Karpas-422 (cell line): Measurements from ENCODE around the gene OR11A1. TPM values are rescaled to one million over a fixed set of nuclear protein-coding genes. Genes with fewer than 3 reads are reported as not detected.

Experiments
- DNase-seq: peaks from one replicate; pipeline ENCODE4 v3.0.0-alpha.2; 2015
- H2AFZ ChIP-seq: fragments of 200-600 bp; sonication (generic); 2 replicates; pipeline ENCODE4 v1.6.1; 2014; ENCODE audit warnings: antibody characterized with exemption, low read length, mixed read lengths
- H3K27ac ChIP-seq: fragments of 200-600 bp; sonication (generic); 2 replicates; pipeline ENCODE4 v1.5.1; 2014; ENCODE audit warnings: mild to moderate bottlenecking, low read length, moderate library complexity
- H3K27me3 ChIP-seq: fragments of 200-600 bp; sonication (generic); 2 replicates; pipeline ENCODE4 v1.6.1; 2014; ENCODE audit warnings: low read length, mixed read lengths
- H3K36me3 ChIP-seq: fragments of 200-600 bp; sonication (generic); 2 replicates; pipeline ENCODE4 v1.6.1; 2014; ENCODE audit warnings: low read length, mixed read lengths; ENCODE audit not compliant: insufficient read depth
- H3K4me1 ChIP-seq: fragments of 200-600 bp; sonication (generic); 2 replicates; pipeline ENCODE4 v1.6.1; 2014; ENCODE audit warnings: mild to moderate bottlenecking, low read length, mixed read lengths
- H3K4me2 ChIP-seq: fragments of 200-600 bp; sonication (generic); 2 replicates; pipeline ENCODE4 v1.6.1; 2014; ENCODE audit warnings: low read length, low read depth, mild to moderate bottlenecking; ENCODE audit not compliant: poor library complexity, severe bottlenecking
- H3K4me3 ChIP-seq: fragments of 200-600 bp; sonication (generic); 2 replicates; pipeline ENCODE4 v1.5.1; 2014; ENCODE audit warnings: mild to moderate bottlenecking, antibody characterized with exemption, low read length, mixed read lengths
- H3K79me2 ChIP-seq: fragments of 200-600 bp; sonication (generic); 2 replicates; pipeline ENCODE4 v1.6.1; 2014; ENCODE audit warnings: mild to moderate bottlenecking, low read length, mixed read lengths
- H3K9ac ChIP-seq: fragments of 200-600 bp; sonication (generic); 2 replicates; pipeline ENCODE4 v1.6.0; 2014; ENCODE audit warnings: low read length
- H3K9me2 ChIP-seq: fragments of 200-600 bp; sonication (generic), shearing (Covaris generic); replicated peaks from 2 replicates; pipeline ENCODE4 v1.6.0; 2014; ENCODE audit warnings: mild to moderate bottlenecking, low read length, moderate library complexity; ENCODE audit not compliant: insufficient read depth
- H3K9me3 ChIP-seq: fragments of 300-700, 200-600 bp; sonication (generic); 2 replicates; pipeline ENCODE4 v1.6.1; 2014; ENCODE audit warnings: low read length, mixed read lengths
- H4K20me1 ChIP-seq: fragments of 200-600 bp; sonication (generic); 2 replicates; pipeline ENCODE4 v1.6.1; 2014; ENCODE audit warnings: mild to moderate bottlenecking, antibody characterized with exemption, low read length, low read depth; ENCODE audit not compliant: insufficient read depth
- total RNA-seq: library from RNA; depleted of rRNA; stranded (reverse); fragments of >200 nt; shearing (Covaris generic); gene quantifications from 2 replicates; pipeline ENCODE4 v1.2.3, GENCODE V29; 2014; ENCODE audit warnings: low replicate concordance

Gene OR11A1
- total RNA-seq, 1 experiment from 2014 or later: not detected

DNA sequence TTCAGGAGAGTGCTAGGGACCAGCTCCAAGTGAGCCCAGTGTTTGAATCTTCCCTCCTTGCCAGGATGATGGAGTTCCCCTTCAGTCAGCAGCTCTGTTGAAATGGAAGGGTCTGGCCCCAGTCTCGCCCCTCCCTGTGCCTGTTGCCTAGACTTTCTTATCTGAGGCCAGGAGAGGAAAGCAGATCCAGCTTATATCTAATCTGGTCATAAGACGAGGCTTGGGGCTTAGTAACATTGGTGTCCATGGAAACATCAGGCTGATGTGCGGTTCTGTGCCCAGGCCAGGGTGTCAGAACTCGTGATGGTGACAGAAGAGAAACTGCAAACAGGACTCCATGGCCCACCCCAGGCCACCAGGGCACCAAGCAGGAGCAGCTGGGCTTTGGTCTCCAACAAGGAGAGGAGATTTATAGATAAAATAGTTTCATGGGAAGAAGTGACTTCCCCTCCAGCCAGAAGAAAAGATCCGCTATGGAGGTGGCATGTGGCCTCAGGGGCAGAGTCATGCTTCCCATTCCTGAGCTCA is 21.1 kb upstream of the OR11A1 start:
- Histone ChIP-seq H3K4me2 (no peak overlapping the region), H3K9me2 (no peaks in the 10 kb centered on the region), H4K20me1 (no peaks in the 10 kb centered on the region), H3K79me2 (no peaks in the 10 kb centered on the region), H3K36me3 (no peaks in the 10 kb centered on the region), H3K4me3 (no peak overlapping the region), H2AFZ (no peak overlapping the region), H3K27ac (no peak overlapping the region), H3K27me3 (no peaks in the 10 kb centered on the region), H3K9ac (no peak overlapping the region), H3K4me1 (no peaks in the 10 kb centered on the region), H3K9me3 (no peaks in the 10 kb centered on the region)
- no peak for DNase-seq

DNA sequence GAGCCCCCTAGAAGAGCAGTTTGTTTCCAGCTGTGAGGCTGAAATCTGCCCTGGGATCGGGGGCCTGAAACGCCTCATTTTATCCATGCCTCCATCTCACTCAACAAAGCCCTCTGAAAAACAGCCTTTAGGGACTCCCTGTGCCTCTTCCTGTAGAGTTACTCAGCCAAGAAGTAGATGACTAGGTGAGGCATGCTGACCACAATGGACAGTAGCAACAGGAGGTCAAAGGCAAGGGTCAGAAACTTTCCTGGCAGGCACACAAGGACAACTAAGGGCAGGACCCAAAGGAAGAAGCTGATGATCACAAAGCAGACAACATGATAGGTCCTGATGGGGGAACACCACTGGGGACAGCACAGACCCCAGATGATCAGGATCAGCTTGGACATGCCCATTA is 18.1 kb upstream of the OR11A1 start:
- Histone ChIP-seq H2AFZ (no peak overlapping the region), H3K36me3 (no peaks in the 10 kb centered on the region), H3K4me2 (no peak overlapping the region), H3K27ac (no peak overlapping the region), H4K20me1 (no peaks in the 10 kb centered on the region), H3K79me2 (no peaks in the 10 kb centered on the region), H3K9me3 (no peaks in the 10 kb centered on the region), H3K9me2 (no peaks in the 10 kb centered on the region), H3K27me3 (no peaks in the 10 kb centered on the region), H3K4me3 (no peak overlapping the region), H3K9ac (no peak overlapping the region), H3K4me1 (no peaks in the 10 kb centered on the region)
- DNase-seq: no peak

DNA sequence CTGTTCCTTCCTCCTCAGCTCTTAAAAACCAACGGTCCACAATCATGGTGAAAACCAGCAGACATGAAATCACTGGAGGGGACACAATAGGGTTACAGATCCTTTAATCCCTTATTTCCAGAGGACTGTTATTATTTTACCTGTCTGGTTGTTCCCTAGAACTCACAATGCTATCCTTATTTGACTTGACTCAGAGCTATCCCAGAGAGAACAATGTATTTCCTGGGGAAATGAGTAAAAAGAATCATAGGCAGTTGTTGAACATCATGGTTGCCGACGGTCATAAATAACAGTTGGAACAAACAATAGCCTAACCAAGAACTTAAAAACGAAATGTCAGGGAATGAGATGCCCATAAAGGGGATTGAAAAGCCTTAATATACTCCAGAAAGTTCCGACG is 9.4 kb upstream of the OR11A1 start:
- Histone ChIP-seq H2AFZ (no peak overlapping the region; the same call in 1 of the 2 replicates), H3K9me3 (no peaks in the 10 kb centered on the region), H3K9ac (no peak overlapping the region), H3K4me2 (no peak overlapping the region), H3K79me2 (no peaks in the 10 kb centered on the region), H3K9me2 (no peaks in the 10 kb centered on the region), H3K27ac (no peak overlapping the region), H3K4me3 (no peak overlapping the region), H3K4me1 (peaks cover 12% of the 10 kb centered on the region), H3K27me3 (no peaks in the 10 kb centered on the region), H3K36me3 (no peaks in the 10 kb centered on the region), H4K20me1 (no peaks in the 10 kb centered on the region)
- no peak for DNase-seq

DNA sequence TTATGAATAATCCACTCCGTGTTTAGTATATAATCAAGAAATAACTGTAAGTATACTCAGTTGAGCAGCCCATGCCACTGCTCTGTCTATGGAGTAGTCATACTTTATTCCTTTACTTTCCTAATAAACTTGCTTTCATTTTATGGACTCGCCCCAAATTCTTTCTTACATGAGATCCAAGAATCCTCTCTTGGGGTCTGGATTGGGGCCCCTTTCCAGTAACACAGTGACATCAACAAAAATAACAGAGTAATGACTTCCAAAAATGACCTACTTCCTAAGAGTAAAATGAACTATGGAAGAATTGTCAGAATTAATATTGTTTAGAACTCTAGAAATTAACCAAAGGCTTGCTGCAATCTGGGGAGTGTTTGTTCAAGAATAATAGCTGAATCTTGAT is 8.9 kb upstream of the OR11A1 start:
- Histone ChIP-seq H3K4me1 (peaks cover 12% of the 10 kb centered on the region), H3K79me2 (no peaks in the 10 kb centered on the region), H3K9ac (no peak overlapping the region), H2AFZ (no peak overlapping the region; the same call in 1 of the 2 replicates), H3K36me3 (no peaks in the 10 kb centered on the region), H4K20me1 (no peaks in the 10 kb centered on the region), H3K4me2 (no peak overlapping the region), H3K9me2 (no peaks in the 10 kb centered on the region), H3K9me3 (no peaks in the 10 kb centered on the region), H3K27ac (no peak overlapping the region), H3K4me3 (no peak overlapping the region), H3K27me3 (no peaks in the 10 kb centered on the region)
- DNase-seq: no peak

DNA sequence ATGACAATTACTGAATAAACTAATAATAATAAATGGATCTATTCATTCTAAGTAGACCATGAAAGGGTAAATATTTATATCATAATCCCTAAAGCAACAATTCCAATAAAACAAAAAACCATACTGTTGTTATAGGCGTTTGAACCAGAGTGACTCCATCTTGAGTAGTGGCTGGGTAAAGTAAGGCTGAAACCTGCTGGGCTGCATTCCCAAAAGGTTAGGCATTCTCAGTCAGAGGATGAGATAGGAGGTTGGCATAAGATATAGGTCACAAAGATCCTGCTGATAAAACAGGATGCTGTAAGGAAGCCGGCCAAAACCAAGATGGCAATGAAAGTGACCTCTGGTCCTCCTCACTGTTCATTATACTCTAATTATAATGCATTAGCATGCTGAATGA is 8.4 kb upstream of the OR11A1 start:
- Histone ChIP-seq H3K4me1 (peaks cover 12% of the 10 kb centered on the region), H4K20me1 (no peaks in the 10 kb centered on the region), H3K9ac (no peak overlapping the region), H3K27me3 (no peaks in the 10 kb centered on the region), H3K9me2 (no peaks in the 10 kb centered on the region), H3K4me2 (no peak overlapping the region), H3K9me3 (no peaks in the 10 kb centered on the region), H3K36me3 (no peaks in the 10 kb centered on the region), H2AFZ (no peak overlapping the region), H3K79me2 (no peaks in the 10 kb centered on the region), H3K4me3 (no peak overlapping the region), H3K27ac (no peak overlapping the region)
- no peak for DNase-seq

DNA sequence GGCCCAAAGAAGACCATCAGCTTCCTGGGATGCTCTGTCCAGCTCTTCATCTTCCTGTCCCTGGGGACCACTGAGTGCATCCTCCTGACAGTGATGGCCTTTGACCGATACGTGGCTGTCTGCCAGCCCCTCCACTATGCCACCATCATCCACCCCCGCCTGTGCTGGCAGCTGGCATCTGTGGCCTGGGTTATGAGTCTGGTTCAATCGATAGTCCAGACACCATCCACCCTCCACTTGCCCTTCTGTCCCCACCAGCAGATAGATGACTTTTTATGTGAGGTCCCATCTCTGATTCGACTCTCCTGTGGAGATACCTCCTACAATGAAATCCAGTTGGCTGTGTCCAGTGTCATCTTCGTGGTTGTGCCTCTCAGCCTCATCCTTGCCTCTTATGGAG is 5.2 kb upstream of the OR11A1 start:
- H3K9me3 ChIP-seq: no peaks in the 10 kb centered on the region
- H3K27me3 ChIP-seq: no peaks in the 10 kb centered on the region
- no peak overlapping the region for H3K9ac ChIP-seq
- DNase-seq: no peak
- no peaks in the 10 kb centered on the region for H3K9me2 ChIP-seq
- no peak overlapping the region for H3K27ac ChIP-seq
- no peaks in the 10 kb centered on the region for H3K79me2 ChIP-seq
- H3K4me3 ChIP-seq: no peak overlapping the region
- no peaks in the 10 kb centered on the region for H3K36me3 ChIP-seq
- peaks cover 12% of the 10 kb centered on the region for H3K4me1 ChIP-seq
- H4K20me1 ChIP-seq: no peaks in the 10 kb centered on the region
- no peak overlapping the region for H3K4me2 ChIP-seq
- no peak overlapping the region for H2AFZ ChIP-seq

DNA sequence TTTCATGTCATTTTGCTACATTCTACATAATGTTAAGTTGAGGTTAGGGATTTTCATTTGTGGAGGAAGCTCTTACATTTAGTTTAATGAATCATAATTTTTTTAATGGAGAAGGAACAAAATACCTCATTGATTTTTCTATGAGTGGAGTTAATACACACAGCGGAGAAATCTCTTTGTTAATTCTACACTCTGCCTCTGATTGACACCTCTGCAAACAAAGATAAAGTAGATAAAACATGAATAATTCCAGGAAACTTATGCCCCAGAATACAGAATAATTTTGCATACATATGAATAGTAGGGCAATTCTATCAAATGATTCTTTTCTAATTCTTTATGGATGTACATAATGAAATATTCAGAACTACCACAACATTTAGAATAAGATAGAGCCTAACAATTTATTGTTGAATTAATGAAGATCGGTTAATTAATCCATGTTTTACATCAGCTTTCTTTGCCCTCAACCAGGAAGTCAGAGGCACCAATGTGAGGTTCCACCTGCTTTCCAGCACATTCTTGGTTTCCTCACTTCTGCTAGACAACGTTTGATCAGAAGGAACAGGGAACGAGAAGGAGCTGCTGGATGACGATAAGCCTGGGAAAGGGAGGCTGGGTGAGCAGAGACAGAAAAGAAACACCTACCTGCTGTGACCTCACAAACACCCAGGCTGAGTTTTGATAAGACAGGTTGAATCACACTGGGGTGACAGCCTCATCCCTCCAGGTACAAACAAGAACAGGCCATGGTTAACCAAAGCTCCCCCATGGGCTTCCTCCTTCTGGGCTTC is 4.3 kb upstream of the OR11A1 start:
- Histone ChIP-seq H2AFZ (no peak overlapping the region), H4K20me1 (no peaks in the 10 kb centered on the region), H3K4me1 (peaks cover 12% of the 10 kb centered on the region), H3K9me3 (no peaks in the 10 kb centered on the region), H3K4me3 (no peak overlapping the region), H3K9me2 (no peaks in the 10 kb centered on the region), H3K27ac (no peak overlapping the region), H3K27me3 (no peaks in the 10 kb centered on the region), H3K79me2 (no peaks in the 10 kb centered on the region), H3K36me3 (no peaks in the 10 kb centered on the region), H3K9ac (no peak overlapping the region), H3K4me2 (no peak overlapping the region)
- no peak for DNase-seq

DNA sequence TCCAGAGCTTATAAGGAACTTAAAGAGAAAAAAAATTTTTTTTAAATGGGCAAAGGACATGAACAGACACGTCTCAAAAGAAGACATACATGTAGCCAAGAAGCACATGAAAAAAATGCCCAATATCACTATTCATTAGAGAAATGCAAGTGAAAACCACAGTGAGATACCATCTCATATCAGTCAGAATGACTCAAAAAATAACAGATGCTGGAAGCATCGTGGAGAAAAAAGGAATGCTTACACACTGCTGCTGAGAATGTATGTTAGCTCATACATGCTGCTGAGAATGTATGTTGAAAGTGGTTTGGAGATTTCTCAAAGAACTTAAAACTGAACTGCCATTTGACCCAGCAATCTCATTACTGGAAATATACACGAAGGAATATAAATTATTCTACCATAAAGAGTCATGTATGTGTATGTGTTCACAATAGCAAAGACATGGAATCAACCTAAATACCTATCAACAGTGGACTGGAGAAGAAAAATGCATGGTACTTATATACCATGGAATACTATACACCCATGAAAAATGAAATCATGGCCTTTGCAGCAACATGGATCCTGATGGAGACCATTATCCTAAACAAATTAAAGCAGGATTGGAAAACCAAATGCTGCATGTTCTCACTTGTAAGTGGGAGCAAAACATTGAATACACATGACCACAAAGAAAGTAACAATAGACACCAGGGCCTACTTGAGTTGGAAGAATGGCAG is 5.2 kb downstream of the OR11A1 start:
- no peak for DNase-seq
- H3K79me2 ChIP-seq: no peaks in the 10 kb centered on the region
- no peak overlapping the region for H3K9ac ChIP-seq
- no peak overlapping the region for H3K27ac ChIP-seq
- H3K27me3 ChIP-seq: no peaks in the 10 kb centered on the region
- no peak overlapping the region for H2AFZ ChIP-seq
- H3K4me3 ChIP-seq: no peak overlapping the region
- H4K20me1 ChIP-seq: no peaks in the 10 kb centered on the region
- no peaks in the 10 kb centered on the region for H3K9me2 ChIP-seq
- no peaks in the 10 kb centered on the region for H3K4me1 ChIP-seq
- no peaks in the 10 kb centered on the region for H3K36me3 ChIP-seq
- no peak overlapping the region for H3K4me2 ChIP-seq
- no peaks in the 10 kb centered on the region for H3K9me3 ChIP-seq
